MM.1S (cell line): ENCODE results near the gene ATG12.

Experiments
- DNase-seq: peaks from one replicate; pipeline ENCODE4 v3.0.0-alpha.2; 2015
- H2AFZ ChIP-seq: fragments of 300-600 bp; sonication (generic); 2 replicates; pipeline ENCODE4 v1.6.0; 2016; ENCODE audit warnings: antibody characterized with exemption, low read length
- H3F3A ChIP-seq: fragments of 300-600 bp; sonication (generic); 2 replicates; pipeline ENCODE4 v1.6.1; 2016; ENCODE audit warnings: mild to moderate bottlenecking, antibody characterized with exemption, low read length, moderate library complexity, mixed read lengths; ENCODE audit not compliant: insufficient read depth
- H3K27ac ChIP-seq: fragments of 300-600 bp; sonication (generic); 2 replicates; pipeline ENCODE4 v1.5.1; 2016; ENCODE audit warnings: mild to moderate bottlenecking, low read length
- H3K27me3 ChIP-seq: fragments of 300-600 bp; sonication (generic); replicated peaks from 2 replicates; pipeline ENCODE4 v1.6.0; 2016; ENCODE audit warnings: low read length; ENCODE audit not compliant: insufficient read depth
- H3K36me3 ChIP-seq: fragments of 300-600 bp; sonication (generic); replicated peaks from 2 replicates; pipeline ENCODE4 v1.6.1; 2016; ENCODE audit warnings: mild to moderate bottlenecking, low read length, mixed read lengths; ENCODE audit not compliant: insufficient read depth
- H3K4me1 ChIP-seq: fragments of 300-600 bp; sonication (generic); 2 replicates; pipeline ENCODE4 v1.6.1; 2016; ENCODE audit warnings: low read length, mixed read lengths
- H3K4me2 ChIP-seq: fragments of 300-600 bp; sonication (generic); 2 replicates; pipeline ENCODE4 v1.6.0; 2016; ENCODE audit warnings: low read depth, low read length
- H3K4me3 ChIP-seq: fragments of 300-600 bp; sonication (generic); 2 replicates; pipeline ENCODE4 v1.5.1; 2016; ENCODE audit warnings: low read length, mixed read lengths
- H3K79me2 ChIP-seq: fragments of 300-600 bp; sonication (generic); 2 replicates; pipeline ENCODE4 v1.6.1; 2016; ENCODE audit warnings: mixed run types, low read length, mixed read lengths
- H3K9ac ChIP-seq: fragments of 300-600 bp; sonication (generic); 2 replicates; pipeline ENCODE4 v1.6.1; 2016; ENCODE audit warnings: low read length, mixed read lengths
- H3K9me2 ChIP-seq: fragments of 300-600 bp; sonication (generic); replicated peaks from 2 replicates; pipeline ENCODE4 v1.6.1; 2016; ENCODE audit warnings: mild to moderate bottlenecking, low read length, mixed read lengths; ENCODE audit not compliant: insufficient read depth
- H3K9me3 ChIP-seq: fragments of 300-600 bp; sonication (generic); replicated peaks from 2 replicates; pipeline ENCODE4 v1.6.1; 2016; ENCODE audit warnings: mild to moderate bottlenecking, low read length, mixed read lengths; ENCODE audit not compliant: insufficient read depth
- H4K20me1 ChIP-seq: fragments of 300-600 bp; sonication (generic); 2 replicates; pipeline ENCODE4 v1.6.1; 2016; ENCODE audit warnings: mild to moderate bottlenecking, low read length, moderate library complexity, mixed read lengths; ENCODE audit not compliant: insufficient read depth
- EZH2 ChIP-seq: fragments of 300-600 bp; sonication (generic); optimal IDR thresholded peaks from 2 replicates; pipeline ENCODE3; 2017; ENCODE audit warnings: low read depth, mild to moderate bottlenecking, antibody characterized with exemption, low read length, mixed read lengths
- EZH2phosphoT487 ChIP-seq: fragments of 300-600 bp; sonication (generic); IDR thresholded peaks from 2 replicates; pipeline ENCODE4 v1.6.1; 2018; ENCODE audit warnings: antibody characterized with exemption, low read length
- TF ChIP-seq, protein P1 (sequence below): fragments of 300-600 bp; sonication (generic); IDR thresholded peaks from 2 replicates; pipeline ENCODE4 v1.5.1; 2016; ENCODE audit warnings: antibody characterized with exemption, low read length, mixed read lengths

ATG12 gene

DNA sequence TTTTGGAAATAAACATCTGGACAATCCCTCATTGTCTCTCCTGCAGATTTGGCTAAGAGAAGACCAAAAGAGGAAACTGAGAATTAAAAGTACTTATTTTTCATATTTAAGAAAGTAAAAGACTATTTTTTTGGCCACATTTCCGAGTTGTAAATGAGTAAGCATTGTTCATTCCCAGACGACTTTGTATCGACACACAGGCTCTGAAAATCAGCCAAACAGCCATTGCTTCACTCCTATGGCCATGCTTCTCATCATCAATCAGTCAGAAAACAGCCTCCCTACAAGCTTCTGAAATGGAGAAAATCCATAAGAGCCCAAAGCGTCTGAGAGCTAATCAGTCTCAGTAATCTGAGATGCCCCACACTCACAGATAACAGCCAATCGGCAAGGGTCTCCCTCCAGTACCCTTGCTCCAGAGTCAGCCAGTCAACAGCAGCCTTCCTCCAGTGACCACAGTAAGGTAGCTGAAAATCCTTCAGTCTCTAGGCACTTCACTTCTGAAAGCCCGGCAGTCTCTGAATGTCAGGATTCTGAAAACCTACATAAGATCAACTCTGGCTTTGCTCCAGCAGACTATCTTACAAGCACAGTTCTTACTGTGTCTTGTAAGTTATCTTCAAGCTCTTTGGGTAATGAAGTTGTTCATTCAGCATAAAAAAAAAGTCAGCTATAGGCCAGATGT lies 55.8 kb downstream of the ATG12 start:
- H3K9me3 ChIP-seq: no peaks in the 10 kb centered on the region
- no peak overlapping the region for H2AFZ ChIP-seq
- H3K4me2 ChIP-seq: no peak overlapping the region
- H3K4me3 ChIP-seq: no peak overlapping the region
- H3K9ac ChIP-seq: no peak overlapping the region
- H3K9me2 ChIP-seq: no peaks in the 10 kb centered on the region
- no peaks in the 10 kb centered on the region for H3K4me1 ChIP-seq
- no peak overlapping the region for H3K27ac ChIP-seq
- H3F3A ChIP-seq: no peaks in the 10 kb centered on the region
- no peaks in the 10 kb centered on the region for H3K27me3 ChIP-seq
- TF ChIP-seq EZH2: no peak
- TF ChIP-seq, protein P1, sequence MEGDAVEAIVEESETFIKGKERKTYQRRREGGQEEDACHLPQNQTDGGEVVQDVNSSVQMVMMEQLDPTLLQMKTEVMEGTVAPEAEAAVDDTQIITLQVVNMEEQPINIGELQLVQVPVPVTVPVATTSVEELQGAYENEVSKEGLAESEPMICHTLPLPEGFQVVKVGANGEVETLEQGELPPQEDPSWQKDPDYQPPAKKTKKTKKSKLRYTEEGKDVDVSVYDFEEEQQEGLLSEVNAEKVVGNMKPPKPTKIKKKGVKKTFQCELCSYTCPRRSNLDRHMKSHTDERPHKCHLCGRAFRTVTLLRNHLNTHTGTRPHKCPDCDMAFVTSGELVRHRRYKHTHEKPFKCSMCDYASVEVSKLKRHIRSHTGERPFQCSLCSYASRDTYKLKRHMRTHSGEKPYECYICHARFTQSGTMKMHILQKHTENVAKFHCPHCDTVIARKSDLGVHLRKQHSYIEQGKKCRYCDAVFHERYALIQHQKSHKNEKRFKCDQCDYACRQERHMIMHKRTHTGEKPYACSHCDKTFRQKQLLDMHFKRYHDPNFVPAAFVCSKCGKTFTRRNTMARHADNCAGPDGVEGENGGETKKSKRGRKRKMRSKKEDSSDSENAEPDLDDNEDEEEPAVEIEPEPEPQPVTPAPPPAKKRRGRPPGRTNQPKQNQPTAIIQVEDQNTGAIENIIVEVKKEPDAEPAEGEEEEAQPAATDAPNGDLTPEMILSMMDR: no peak
- TF ChIP-seq EZH2phosphoT487: no peak
- no peak for DNase-seq
- no peaks in the 10 kb centered on the region for H4K20me1 ChIP-seq
- no peaks in the 10 kb centered on the region for H3K36me3 ChIP-seq
- H3K79me2 ChIP-seq: no peaks in the 10 kb centered on the region

DNA sequence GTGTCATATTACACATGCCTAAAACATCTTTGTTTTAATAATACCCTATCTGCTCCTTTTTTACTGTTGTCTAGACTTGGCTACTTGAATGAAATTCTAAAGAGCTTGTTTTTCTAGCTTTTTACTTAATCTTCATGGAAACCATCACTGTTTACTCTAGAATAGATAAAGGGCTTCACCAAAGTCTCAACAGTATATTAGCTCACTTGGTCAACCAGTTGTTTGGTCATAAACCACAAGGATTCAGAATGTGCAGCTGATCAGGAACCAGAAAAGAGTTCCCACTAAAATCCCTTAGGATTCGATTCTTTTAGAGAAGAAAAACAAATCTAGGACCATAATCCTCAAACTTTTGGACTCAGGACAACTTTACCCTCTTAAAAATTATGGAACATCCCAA lies 62.9 kb downstream of the ATG12 start:
- no peak for TF ChIP-seq EZH2
- TF ChIP-seq EZH2phosphoT487: no peak
- TF ChIP-seq, protein P1: no peak
- no peak overlapping the region for H2AFZ ChIP-seq
- H3K27me3 ChIP-seq: no peaks in the 10 kb centered on the region
- H3K9me3 ChIP-seq: no peaks in the 10 kb centered on the region
- no peaks in the 10 kb centered on the region for H3K79me2 ChIP-seq
- H3K4me1 ChIP-seq: no peaks in the 10 kb centered on the region
- H3F3A ChIP-seq: no peaks in the 10 kb centered on the region
- H3K27ac ChIP-seq: no peak overlapping the region
- no peak for DNase-seq
- H4K20me1 ChIP-seq: no peaks in the 10 kb centered on the region
- H3K4me2 ChIP-seq: no peak overlapping the region
- no peak overlapping the region for H3K4me3 ChIP-seq
- H3K9ac ChIP-seq: no peak overlapping the region
- H3K9me2 ChIP-seq: no peaks in the 10 kb centered on the region
- H3K36me3 ChIP-seq: no peaks in the 10 kb centered on the region
